IMR-90 (cell line): ENCODE data around the gene PHLDB1. TPM values are rescaled to one million over a fixed set of nuclear protein-coding genes. Genes with fewer than 3 reads are reported as not detected.

Experiments
- ATAC-seq: fragments of 200-7000 bp; cut with Tn5 transposase; 2 replicates; pipeline ENCODE4 v1.9.1; 2020; ENCODE audit warnings: low read depth, mild to moderate bottlenecking, moderate library complexity
- BruUV-seq: library from RNA; stranded (reverse); fragments of 400-500 nt; replicated peaks from 2 replicates; lab custom pipeline; 2021; lab: Mats Ljungman, UMichigan
- CTCF ChIA-PET: fragments of 300-600 bp; formaldehyde crosslinking; extraction: SDS; loops from one replicate; lab custom pipeline; 2021; ENCODE audit warnings: antibody characterized with exemption; lab: Yijun Ruan, JAX
- POLR2A ChIA-PET: fragments of 300-600 bp; sonication (Branson Sonifier 250); formaldehyde crosslinking; loops from one replicate; lab custom pipeline; 2022; ENCODE audit warnings: antibody characterized with exemption; ENCODE audit not compliant: unreplicated experiment; lab: Charles Lee
- DNase-seq: peaks from one replicate; pipeline ENCODE4 v3.0.0; 2013
- H2AFZ ChIP-seq: replicated peaks from 2 replicates; pipeline ENCODE3; 2013; ENCODE audit warnings: low read length, mild to moderate bottlenecking; ENCODE audit not compliant: poor library complexity
- H2AK5ac ChIP-seq: 2 replicates; pipeline ENCODE4 v1.6.1; 2013; ENCODE audit warnings: low read depth, low read length, inconsistent platforms
- H2AK9ac ChIP-seq: replicated peaks from 2 replicates; pipeline ENCODE3; 2013; ENCODE audit warnings: mild to moderate bottlenecking, low read depth, low read length, moderate library complexity; ENCODE audit not compliant: poor library complexity
- H2BK120ac ChIP-seq: 2 replicates; pipeline ENCODE4 v1.6.1; 2013; ENCODE audit warnings: low read depth, low read length, inconsistent platforms
- H2BK15ac ChIP-seq: 3 replicates; pipeline ENCODE4 v1.6.1; 2013; ENCODE audit warnings: low read depth, low read length, inconsistent platforms
- H2BK20ac ChIP-seq: 2 replicates; pipeline ENCODE4 v1.6.1; 2013; ENCODE audit warnings: low read depth, mild to moderate bottlenecking, inconsistent platforms, low read length, moderate library complexity
- H2BK5ac ChIP-seq: 2 replicates; pipeline ENCODE4 v1.6.1; 2013; ENCODE audit warnings: mild to moderate bottlenecking, low read depth, low read length, inconsistent platforms; ENCODE audit not compliant: poor library complexity, severe bottlenecking
- H3K14ac ChIP-seq: replicated peaks from 2 replicates; pipeline ENCODE4 v1.6.1; 2013; ENCODE audit warnings: low read depth, low read length, inconsistent platforms
- H3K18ac ChIP-seq: 2 replicates; pipeline ENCODE4 v1.6.1; 2013; ENCODE audit warnings: low read depth, low read length, control low read depth
- H3K23ac ChIP-seq: 2 replicates; pipeline ENCODE4 v1.6.1; 2013; ENCODE audit warnings: low read depth, low read length, inconsistent platforms
- H3K27ac ChIP-seq: 2 replicates; pipeline ENCODE4 v1.5.1; 2013; ENCODE audit warnings: mild to moderate bottlenecking, control low read depth, low read length; ENCODE audit not compliant: insufficient read depth
- H3K27me3 ChIP-seq: 2 replicates; pipeline ENCODE4 v1.6.1; 2013; ENCODE audit warnings: low read length; ENCODE audit not compliant: control insufficient read depth, insufficient read depth
- H3K36me3 ChIP-seq: 2 replicates; pipeline ENCODE4 v1.6.1; 2013; ENCODE audit warnings: low read length, mixed read lengths; ENCODE audit not compliant: control insufficient read depth, insufficient read depth
- H3K4ac ChIP-seq: 2 replicates; pipeline ENCODE4 v1.6.1; 2013; ENCODE audit warnings: low read depth, low read length, inconsistent platforms
- H3K4me1 ChIP-seq: 2 replicates; pipeline ENCODE4 v1.6.1; 2013; ENCODE audit warnings: low read length, mixed read lengths; ENCODE audit not compliant: control insufficient read depth, insufficient read depth
- H3K4me2 ChIP-seq: 2 replicates; pipeline ENCODE4 v1.6.1; 2013; ENCODE audit warnings: low read depth, mild to moderate bottlenecking, control low read depth, low read length, moderate library complexity
- H3K4me3 ChIP-seq: 2 replicates; pipeline ENCODE4 v1.5.1; 2013; ENCODE audit warnings: low read depth, mild to moderate bottlenecking, control low read depth, low read length, moderate library complexity; ENCODE audit not compliant: insufficient read depth
- H3K56ac ChIP-seq: 2 replicates; pipeline ENCODE4 v1.6.1; 2013; ENCODE audit warnings: low read length, inconsistent platforms; ENCODE audit not compliant: insufficient read depth; ENCODE audit errors: extremely low read depth
- H3K79me1 ChIP-seq, 2 experiments: 2 replicates each; pipeline ENCODE4 v1.6.1; 2013; ENCODE audit warnings: low read length in 2 of 2, inconsistent platforms in 1 of 2, low read depth in 1 of 2
- H3K9ac ChIP-seq: 2 replicates; pipeline ENCODE4 v1.6.1; 2013; ENCODE audit warnings: low read depth, low read length, control low read depth
- H3K9me1 ChIP-seq: 2 replicates; pipeline ENCODE4 v1.6.1; 2013; ENCODE audit warnings: low read length, inconsistent platforms; ENCODE audit not compliant: insufficient read depth
- H3K9me3 ChIP-seq: 2 replicates; pipeline ENCODE4 v1.6.1; 2013; ENCODE audit warnings: low read length; ENCODE audit not compliant: control insufficient read depth, insufficient read depth
- H4K20me1 ChIP-seq: 2 replicates; pipeline ENCODE4 v1.6.1; 2013; ENCODE audit warnings: low read length, inconsistent platforms; ENCODE audit not compliant: insufficient read depth
- H4K5ac ChIP-seq: 2 replicates; pipeline ENCODE4 v1.6.1; 2013; ENCODE audit warnings: mild to moderate bottlenecking, low read depth, low read length, control low read depth
- H4K8ac ChIP-seq, 2 experiments: 2 replicates each; pipeline ENCODE4 v1.6.1; 2013; ENCODE audit warnings: low read depth in 2 of 2, low read length in 2 of 2, control low read depth in 1 of 2, inconsistent platforms in 1 of 2
- H4K91ac ChIP-seq: 2 replicates; pipeline ENCODE4 v1.6.1; 2013; ENCODE audit warnings: low read depth, low read length, inconsistent platforms; ENCODE audit not compliant: insufficient read depth
- BHLHE40 ChIP-seq: fragments of 150-350 bp; IDR thresholded peaks from 2 replicates; pipeline ENCODE4 v1.6.1; 2016; ENCODE audit warnings: mild to moderate bottlenecking, low read depth, low read length
- CEBPB ChIP-seq: IDR thresholded peaks from 2 replicates; pipeline ENCODE4 v1.6.1; 2012; ENCODE audit warnings: low read depth, low read length, improper control_type of control experiment
- CHD1 ChIP-seq: IDR thresholded peaks from 2 replicates; pipeline ENCODE4 v1.6.1; 2012; ENCODE audit warnings: low read depth, low read length, improper control_type of control experiment
- CTCF ChIP-seq: conservative IDR thresholded peaks from 2 replicates; pipeline ENCODE4 v1.5.1; 2012; ENCODE audit warnings: mild to moderate bottlenecking, low read depth, low read length, improper control_type of control experiment
- ELK1 ChIP-seq: fragments of 150-350 bp; IDR thresholded peaks from 2 replicates; pipeline ENCODE4 v1.6.1; 2016; ENCODE audit warnings: low read depth, mild to moderate bottlenecking, low read length, moderate library complexity, borderline replicate concordance
- FOS ChIP-seq: fragments of 150-350 bp; IDR thresholded peaks from 2 replicates; pipeline ENCODE4 v1.6.1; 2016; ENCODE audit warnings: low read depth, low read length
- MAFK ChIP-seq: IDR thresholded peaks from 2 replicates; pipeline ENCODE4 v1.6.1; 2012; ENCODE audit warnings: low read depth, low read length, improper control_type of control experiment
- MAZ ChIP-seq: IDR thresholded peaks from 2 replicates; pipeline ENCODE4 v1.6.1; 2012; ENCODE audit warnings: low read depth, mild to moderate bottlenecking, low read length, improper control_type of control experiment, moderate library complexity, borderline replicate concordance
- MXI1 ChIP-seq: IDR thresholded peaks from 2 replicates; pipeline ENCODE4 v1.6.1; 2012; ENCODE audit warnings: low read depth, mild to moderate bottlenecking, low read length, moderate library complexity, borderline replicate concordance
- NFE2L2 ChIP-seq: fragments of 150-350 bp; IDR thresholded peaks from 2 replicates; pipeline ENCODE4 v1.6.1; 2016; ENCODE audit warnings: low read depth, mild to moderate bottlenecking, low read length
- POLR2A ChIP-seq: IDR thresholded peaks from 2 replicates; pipeline ENCODE4 v1.6.1; 2012; ENCODE audit warnings: mild to moderate bottlenecking, low read depth, low read length
- RAD21 ChIP-seq: IDR thresholded peaks from 2 replicates; pipeline ENCODE4 v1.6.1; 2012; ENCODE audit warnings: low read length, improper control_type of control experiment
- RCOR1 ChIP-seq: IDR thresholded peaks from 2 replicates; pipeline ENCODE4 v1.6.1; 2012; ENCODE audit warnings: mild to moderate bottlenecking, low read length, improper control_type of control experiment; ENCODE audit not compliant: insufficient replicate concordance
- RFX5 ChIP-seq: IDR thresholded peaks from 2 replicates; pipeline ENCODE4 v1.8.0; 2012; ENCODE audit warnings: low read depth, mild to moderate bottlenecking, low read length, moderate library complexity
- SMC3 ChIP-seq: fragments of 150-350 bp; IDR thresholded peaks from 2 replicates; pipeline ENCODE4 v1.6.1; 2016; ENCODE audit warnings: low read depth, mild to moderate bottlenecking, antibody characterized with exemption, low read length, moderate library complexity
- USF2 ChIP-seq: fragments of 150-350 bp; IDR thresholded peaks from 2 replicates; pipeline ENCODE4 v1.6.1; 2017; ENCODE audit warnings: mild to moderate bottlenecking, antibody characterized with exemption, low read length, low read depth
- WGBS, 2 experiments: methylation state at CpG; one replicate each; pipeline versions ENCODE4 v1.1.5 to v1.1.7; 2013; ENCODE audit warnings: missing lambda C conversion rate in 2 of 2; ENCODE audit not compliant: insufficient read length in 1 of 2; ENCODE audit errors: extremely low coverage in 2 of 2; 5-methylcytosine and 5-hydroxymethylcytosine counted together
- dilution Hi-C: fragments of 300-500 bp; cut with HindIII; formaldehyde crosslinking; loops from one replicate; pipeline ENCODE4 v1.14.3; 2018; ENCODE audit warnings: low sequenced_read_pairs; ENCODE audit not compliant: unreplicated experiment
- in situ Hi-C: fragments of 300-500 bp; cut with MboI; formaldehyde crosslinking; loops from 3 replicates; pipeline ENCODE4 v1.14.3; 2019; ENCODE audit warnings: low sequenced_read_pairs, inconsistent platforms, mixed read lengths
- intact Hi-C: fragments of 100-400 bp; cut with micrococcal nuclease; formaldehyde crosslinking; loops from 2 replicates; pipeline ENCODE4 v1.10.0; 2022
- polyA plus RNA-seq, 3 experiments: library from polyadenylated mRNA; depleted of rRNA; stranded (reverse); fragments of >200 nt; gene quantifications; 2 replicates each; pipeline ENCODE4 v1.2.3, GENCODE V29; 2012; ENCODE audit warnings: low replicate concordance in 1 of 3
- total RNA-seq: library from RNA; depleted of rRNA; stranded (reverse); fragments of >200 nt; gene quantifications from 2 replicates; pipeline ENCODE4 v1.2.3, GENCODE V29; 2012

Gene PHLDB1
- total and polyA plus RNA-seq, 2 of the 4 experiments (the other 2 are of a cell fraction), result 40.0 to 90.4 TPM

GRCh38 chr11:118618991-118619375 lies 11.6 kb downstream of the PHLDB1 start:
- peak overlapping the region; percentile 83 to 93 for H4K8ac ChIP-seq
- H4K5ac ChIP-seq, result peak overlapping the region; percentile 85
- no peak overlapping the region for H3K4me3 ChIP-seq
- peak overlapping the region; percentile 76 for H3K9ac ChIP-seq
- BruUV-seq, result TSS peak; percentile 66
- H3K27me3 ChIP-seq, result no peaks in the 10 kb centered on the region
- no CpG with 5 or more reads among the region's 4 CpGs for WGBS, 2 experiments
- peak overlapping the region; percentile 97 for H2BK120ac ChIP-seq
- H2BK15ac ChIP-seq, result peak overlapping the region; percentile 96; the same call in 2 of the 3 replicates
- CTCF ChIA-PET, result interaction anchor here (0.6 to 1.1 kb wide), 3 partner anchors 12 to 303 kb away, joined by 3 read pairs; partner anchors contain the start of gene PHLDB1
- peak overlapping the region; percentile 99 for H3K4ac ChIP-seq
- peaks cover 31% of the 10 kb centered on the region for H4K20me1 ChIP-seq
- peak overlapping the region; percentile 97 for H3K56ac ChIP-seq
- POLR2A ChIA-PET, result interaction anchor here (1.0 to 4.4 kb wide), 4 partner anchors 11 to 291 kb away, joined by 3 to 36 read pairs (median 5); partner anchors contain the start of gene PHLDB1
- H3K9me1 ChIP-seq, result peaks cover 39% of the 10 kb centered on the region
- DNase-seq, result peak; percentile 78
- intact Hi-C loops, result loop anchor here (1.0 kb wide), 1 partner anchor 11 kb away; no protein-coding TSS in a partner anchor
- H3K4me2 ChIP-seq, result peak overlapping the region; percentile 10
- ATAC-seq, result peak; percentile 9
- H2BK5ac ChIP-seq, result peak overlapping the region; percentile 98
- in situ Hi-C loops, result no loop called here
- H3K79me1 ChIP-seq, result peaks cover 28 to 71% of the 10 kb centered on the region in 2 experiments; a peak in 3 of 4 replicates
- H3K14ac ChIP-seq, result peak overlapping the region; percentile 88
- H2AFZ ChIP-seq, result peak overlapping the region; percentile 64
- H3K27ac ChIP-seq, result peak overlapping the region; percentile 95
- peaks cover 48% of the 10 kb centered on the region for H3K4me1 ChIP-seq
- TF ChIP-seq POLR2A (peak; percentile 36), MAFK (no peak), RFX5 (no peak), BHLHE40 (no peak), RCOR1 (no peak), ELK1 (no peak), CHD1 (no peak), MAZ (0 out of 2 replicates have a peak, but pooled peaks have one; percentile 13), FOS (no peak), SMC3 (no peak), CEBPB (no peak), NFE2L2 (0 out of 2 replicates have a peak, but pooled peaks have one; percentile 4), CTCF (no peak), RAD21 (no peak), USF2 (no peak), MXI1 (no peak)
- H2AK9ac ChIP-seq, result peak overlapping the region; percentile 99
- H3K23ac ChIP-seq, result peak overlapping the region; percentile 99
- peak overlapping the region; percentile 97 for H4K91ac ChIP-seq
- H3K18ac ChIP-seq, result peak overlapping the region; percentile 83
- H3K36me3 ChIP-seq, result peaks cover 34% of the 10 kb centered on the region
- peak overlapping the region; percentile 95 for H2AK5ac ChIP-seq
- dilution Hi-C loops, result no loop called here
- H3K9me3 ChIP-seq, result no peaks in the 10 kb centered on the region
- H2BK20ac ChIP-seq, result peak overlapping the region; percentile 95
